T-helper 17 cell (primary cell): ENCODE data around the gene ZC3H12C. TPM values are rescaled to one million over a fixed set of nuclear protein-coding genes. Genes with fewer than 3 reads are reported as not detected.
"Not testable (repeated sequence)": the region's sequence is repeated elsewhere in the genome, so short reads cannot be mapped to it uniquely, and the experiment has no call there.

Experiments used
- ATAC-seq: fragments of 150-1000 bp; cut with Tn5 transposase; 2 replicates; pipeline ENCODE4 v1.10.0; 2021; ENCODE audit warnings: mild to moderate bottlenecking, moderate library complexity
- DNase-seq, 3 donors: peaks; one replicate each; pipeline versions ENCODE4 v3.0.0 to v3.0.0-alpha.2; 2020 to 2021
- H3K9me3 ChIP-seq: one replicate; pipeline ENCODE4 v1.7.0; 2013; ENCODE audit warnings: low read length, mild to moderate bottlenecking; ENCODE audit not compliant: control insufficient read depth, poor library complexity, severe bottlenecking
- H3K27ac Mint-ChIP-seq: one replicate; pipeline ENCODE4 v1.8.0; 2022; ENCODE audit warnings: mild to moderate bottlenecking, moderate library complexity, mixed read lengths
- H3K27me3 Mint-ChIP-seq: one replicate; pipeline ENCODE4 v1.8.0; 2022; ENCODE audit warnings: mixed read lengths
- H3K36me3 Mint-ChIP-seq: one replicate; pipeline ENCODE4 v1.8.0; 2022; ENCODE audit warnings: low read depth, mixed read lengths
- H3K4me1 Mint-ChIP-seq: one replicate; pipeline ENCODE4 v1.8.0; 2022; ENCODE audit warnings: mild to moderate bottlenecking, mixed read lengths
- H3K4me3 Mint-ChIP-seq: one replicate; pipeline ENCODE4 v1.8.0; 2022; ENCODE audit warnings: mild to moderate bottlenecking, moderate library complexity, mixed read lengths
- total RNA-seq, 4 donors: library from RNA in 2 of 4; stranded (reverse) in 2 of 4; gene quantifications; one replicate each; pipeline ENCODE4 v1.2.3 and lab custom pipeline; 2022 to 2026

Gene ZC3H12C
- total RNA-seq: under 1 TPM; 0.15 to 0.91 TPM
- 1.9 reads per million in 2 donors for total RNA-seq (lab: John Stamatoyannopoulos, UW)

- H3K4me3 Mint-ChIP-seq: peak within 1 kb of the TSS; percentile 91
- peak; percentile 75 for ATAC-seq
- no peak within 1 kb of the TSS for H3K27ac Mint-ChIP-seq
- peak; percentile 7 to 29 (median 22) for DNase-seq
- H3K27me3 Mint-ChIP-seq: peaks cover 33% of the 10 kb centered on the region
- H3K4me1 Mint-ChIP-seq: peaks cover 9% of the 10 kb centered on the region
- H3K9me3 ChIP-seq: no peaks in the 10 kb centered on the region
- peaks cover 2% of the 10 kb centered on the region for H3K36me3 Mint-ChIP-seq
These were observed at the start of gene ZC3H12C for GRCh38 chr11:110092515-110093406. Gene ZC3H12C (plus strand): TSS chr11:110093392. CDS start chr11:110093412, 20 bp downstream.

- ATAC-seq (no peak), DNase-seq (no peak)
- Mint-ChIP-seq H3K36me3 (no peaks in the 10 kb centered on the region), H3K27ac (no peak overlapping the region), H3K27me3 (no peaks in the 10 kb centered on the region), H3K4me3 (no peak overlapping the region), H3K4me1 (no peaks in the 10 kb centered on the region)
- H3K9me3 ChIP-seq: no peaks in the 10 kb centered on the region
These were observed 48.8 kb upstream of the ZC3H12C start for GRCh38 chr11:110044226-110044968.

GRCh38 chr11:110046775-110047380, 46.3 kb upstream of the ZC3H12C start:
- no peaks in the 10 kb centered on the region for H3K9me3 ChIP-seq
- no peak overlapping the region for H3K4me3 Mint-ChIP-seq
- no peaks in the 10 kb centered on the region for H3K36me3 Mint-ChIP-seq
- no peak overlapping the region for H3K27ac Mint-ChIP-seq
- H3K27me3 Mint-ChIP-seq: no peaks in the 10 kb centered on the region
- ATAC-seq (no peak), DNase-seq (no peak)
- H3K4me1 Mint-ChIP-seq: no peaks in the 10 kb centered on the region

- no peaks in the 10 kb centered on the region for H3K4me1 Mint-ChIP-seq
- ATAC-seq (no peak), DNase-seq (no peak)
- H3K27me3 Mint-ChIP-seq: no peaks in the 10 kb centered on the region
- no peaks in the 10 kb centered on the region for H3K9me3 ChIP-seq
- H3K4me3 Mint-ChIP-seq: no peak overlapping the region
- H3K27ac Mint-ChIP-seq: no peak overlapping the region
- no peaks in the 10 kb centered on the region for H3K36me3 Mint-ChIP-seq
These were observed 43.5 kb upstream of the ZC3H12C start for GRCh38 chr11:110049501-110050200.

- no peaks in the 10 kb centered on the region for H3K9me3 ChIP-seq
- DNase-seq: no peak
- Mint-ChIP-seq H3K27me3 (no peaks in the 10 kb centered on the region), H3K36me3 (no peaks in the 10 kb centered on the region), H3K4me3 (no peak overlapping the region), H3K27ac (no peak overlapping the region), H3K4me1 (no peaks in the 10 kb centered on the region)
- ATAC-seq: no peak
These were observed 43.0 kb upstream of the ZC3H12C start for GRCh38 chr11:110050201-110050506.

- H3K9me3 ChIP-seq: no peaks in the 10 kb centered on the region
- no peak overlapping the region for H3K27ac Mint-ChIP-seq
- H3K36me3 Mint-ChIP-seq: no peaks in the 10 kb centered on the region
- H3K4me1 Mint-ChIP-seq: no peaks in the 10 kb centered on the region
- H3K4me3 Mint-ChIP-seq: no peak overlapping the region
- no peaks in the 10 kb centered on the region for H3K27me3 Mint-ChIP-seq
- no peak for DNase-seq
- ATAC-seq: no peak
These were observed 39.3 kb upstream of the ZC3H12C start for GRCh38 chr11:110053848-110054414.

GRCh38 chr11:110056956-110057355, 36.2 kb upstream of the ZC3H12C start:
- ATAC-seq (no peak), DNase-seq (no peak)
- H3K4me1 Mint-ChIP-seq: no peaks in the 10 kb centered on the region
- no peaks in the 10 kb centered on the region for H3K36me3 Mint-ChIP-seq
- H3K4me3 Mint-ChIP-seq: no peak overlapping the region
- H3K9me3 ChIP-seq: no peaks in the 10 kb centered on the region
- no peak overlapping the region for H3K27ac Mint-ChIP-seq
- H3K27me3 Mint-ChIP-seq: no peaks in the 10 kb centered on the region

GRCh38 chr11:110059706-110060463, 33.3 kb upstream of the ZC3H12C start:
- peaks cover 12% of the 10 kb centered on the region for H3K27me3 Mint-ChIP-seq
- H3K4me3 Mint-ChIP-seq: no peak overlapping the region
- DNase-seq: no peak
- H3K36me3 Mint-ChIP-seq: no peaks in the 10 kb centered on the region
- no peaks in the 10 kb centered on the region for H3K4me1 Mint-ChIP-seq
- H3K27ac Mint-ChIP-seq: no peak overlapping the region
- ATAC-seq: no peak
- H3K9me3 ChIP-seq: no peaks in the 10 kb centered on the region

GRCh38 chr11:110061296-110061695, 31.9 kb upstream of the ZC3H12C start:
- Mint-ChIP-seq H3K27ac (no peak overlapping the region), H3K36me3 (no peaks in the 10 kb centered on the region), H3K27me3 (peaks cover 12% of the 10 kb centered on the region), H3K4me3 (no peak overlapping the region), H3K4me1 (no peaks in the 10 kb centered on the region)
- DNase-seq (no peak), ATAC-seq (no peak)
- no peaks in the 10 kb centered on the region for H3K9me3 ChIP-seq

GRCh38 chr11:110062247-110062646, 30.9 kb upstream of the ZC3H12C start:
- Mint-ChIP-seq H3K4me3 (no peak overlapping the region), H3K27ac (no peak overlapping the region), H3K36me3 (no peaks in the 10 kb centered on the region), H3K27me3 (peaks cover 12% of the 10 kb centered on the region), H3K4me1 (no peaks in the 10 kb centered on the region)
- DNase-seq: no peak
- no peak for ATAC-seq
- H3K9me3 ChIP-seq: no peaks in the 10 kb centered on the region

- no peaks in the 10 kb centered on the region for H3K4me1 Mint-ChIP-seq
- ATAC-seq (no peak), DNase-seq (no peak)
- no peaks in the 10 kb centered on the region for H3K36me3 Mint-ChIP-seq
- H3K4me3 Mint-ChIP-seq: no peak overlapping the region
- H3K27ac Mint-ChIP-seq: peak overlapping the region; percentile 11
- H3K9me3 ChIP-seq: no peaks in the 10 kb centered on the region
- peaks cover 22% of the 10 kb centered on the region for H3K27me3 Mint-ChIP-seq
These were observed 28.0 kb upstream of the ZC3H12C start for GRCh38 chr11:110065189-110065588.

- H3K4me1 Mint-ChIP-seq, H3K4me3 Mint-ChIP-seq, H3K36me3 Mint-ChIP-seq, DNase-seq, H3K9me3 ChIP-seq, H3K27ac Mint-ChIP-seq, ATAC-seq: not testable (repeated sequence)
- peaks cover 33% of the 10 kb centered on the region for H3K27me3 Mint-ChIP-seq
These were observed 25.2 kb upstream of the ZC3H12C start for GRCh38 chr11:110068001-110068400.
